Fibroblast of pulmonary artery (primary cell): ENCODE results near the gene ARID4B.

Source experiments
- DNase-seq: peaks from one replicate; pipeline ENCODE4 v3.0.0-alpha.2; 2010; ENCODE audit warnings: low read depth
- H3K4me3 ChIP-seq: replicated peaks from 2 replicates; pipeline ENCODE4 v1.5.1; 2011; ENCODE audit warnings: low read depth, mild to moderate bottlenecking, control low read depth, low read length, moderate library complexity
- CTCF ChIP-seq: IDR thresholded peaks from 2 replicates; pipeline ENCODE4 v1.5.1; 2011; ENCODE audit warnings: mild to moderate bottlenecking, control low read depth, low read length, inconsistent platforms; ENCODE audit errors: missing control alignments

The ARID4B gene

GRCh38 chr1:235128456-235129328, 199.3 kb downstream of the ARID4B start, which contains the start of gene TOMM20:
Gene TOMM20, minus strand, starts transcription at chr1:235128837. Its CDS starts 122 bp downstream, at chr1:235128715.
- peak within 1 kb of the TSS; percentile 82 for H3K4me3 ChIP-seq
- peak; percentile 99 for DNase-seq

GRCh38 chr1:235127732-235128455, 200.1 kb downstream of the ARID4B start:
- DNase-seq, result peak; percentile 27
- peak overlapping the region; percentile 82 for H3K4me3 ChIP-seq
- TF ChIP-seq CTCF, result no peak

More at GRCh38 chr1:235128456-235129328, 199.3 kb downstream of the ARID4B start, which contains the start of gene TOMM20:
- no peak for TF ChIP-seq CTCF

- peak overlapping the region; percentile 82 for H3K4me3 ChIP-seq
- no peak for TF ChIP-seq CTCF
- no peak for DNase-seq
These were observed 200.8 kb downstream of the ARID4B start for GRCh38 chr1:235127203-235127602.

- TF ChIP-seq CTCF, result no peak
- DNase-seq, result no peak
- H3K4me3 ChIP-seq, result no peak overlapping the region
These were observed 203.3 kb downstream of the ARID4B start for GRCh38 chr1:235124665-235125064.

GRCh38 chr1:235124111-235124510, 203.9 kb downstream of the ARID4B start:
- no peak overlapping the region for H3K4me3 ChIP-seq
- no peak for TF ChIP-seq CTCF
- DNase-seq, result no peak

- DNase-seq, result no peak
- TF ChIP-seq CTCF, result no peak
- no peak overlapping the region for H3K4me3 ChIP-seq
These were observed 205.6 kb downstream of the ARID4B start for GRCh38 chr1:235122348-235122747.
